Raji (cell line): ENCODE measurements around the gene TRAPPC2.

ENCODE experiments used
- POLR2A ChIP-seq: IDR thresholded peaks from 2 replicates; pipeline ENCODE4 v1.6.1; 2011; ENCODE audit warnings: low read depth, low read length, control low read depth; ENCODE audit not compliant: insufficient read depth

TRAPPC2 gene

GRCh38 chrX:13755254-13755653 is 20.8 kb upstream of the TRAPPC2 start:
- no peak for TF ChIP-seq POLR2A

GRCh38 chrX:13754765-13755164 is 20.3 kb upstream of the TRAPPC2 start:
- TF ChIP-seq POLR2A, result no peak

DNA sequence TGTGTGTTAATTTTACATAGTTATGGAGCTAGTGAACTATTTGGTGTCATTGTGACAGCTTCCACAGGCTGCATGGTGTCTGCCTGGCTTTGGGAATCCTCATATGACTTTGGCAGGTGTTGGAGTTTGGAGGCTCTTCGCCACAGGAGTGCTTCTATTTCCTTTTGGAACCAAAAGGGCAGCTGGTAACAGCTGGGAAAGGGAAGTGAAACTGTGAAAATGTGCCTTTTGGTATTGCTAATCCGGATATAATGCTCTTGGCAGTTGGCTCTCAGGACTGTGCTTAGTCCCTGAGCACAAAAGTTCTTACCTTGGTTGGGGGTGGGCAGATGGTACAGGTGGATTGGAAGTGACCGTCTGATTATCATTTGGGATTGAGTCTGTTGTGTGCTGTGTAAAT is 18.2 kb upstream of the TRAPPC2 start:
- no peak for TF ChIP-seq POLR2A

GRCh38 chrX:13752141-13752540 is 17.7 kb upstream of the TRAPPC2 start:
- no peak for TF ChIP-seq POLR2A

DNA sequence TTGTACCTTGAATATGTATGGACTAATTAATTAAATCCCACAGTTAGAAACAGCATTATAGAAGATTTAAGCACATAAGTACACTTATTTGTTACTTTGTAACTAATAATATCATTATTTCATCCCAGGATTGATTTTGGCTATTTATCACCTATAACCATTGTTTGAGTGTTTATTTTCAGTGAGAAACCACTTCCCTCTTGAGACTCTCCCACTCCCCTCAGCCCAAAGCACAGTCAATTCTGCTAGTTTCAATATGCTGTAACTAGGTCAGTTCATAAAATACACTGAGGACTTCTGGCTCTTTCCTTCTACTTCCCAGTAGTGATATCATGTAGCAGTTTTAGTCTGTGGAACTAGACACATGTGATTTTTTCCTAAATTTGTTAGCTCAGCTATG is 16.4 kb upstream of the TRAPPC2 start:
- TF ChIP-seq POLR2A, result no peak

DNA sequence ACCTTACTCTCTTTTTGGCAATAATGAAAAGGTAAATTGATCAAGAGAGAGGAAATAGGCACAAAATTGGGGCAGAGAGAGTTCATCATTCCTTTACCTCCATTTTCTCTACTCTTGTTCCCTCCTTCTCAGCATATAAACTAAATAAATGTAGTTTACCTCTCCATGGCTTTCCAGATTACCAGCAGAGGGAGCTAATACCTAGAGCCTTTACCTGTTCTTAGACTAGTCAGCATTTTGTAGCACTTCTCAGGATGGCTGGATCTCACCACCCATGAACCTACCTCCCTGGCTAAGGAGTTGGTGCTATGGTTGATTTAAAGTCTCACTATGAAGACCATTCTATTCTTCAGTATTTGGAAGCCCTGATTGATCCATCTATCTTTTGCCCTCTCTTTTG is 15.8 kb upstream of the TRAPPC2 start:
- no peak for TF ChIP-seq POLR2A

DNA sequence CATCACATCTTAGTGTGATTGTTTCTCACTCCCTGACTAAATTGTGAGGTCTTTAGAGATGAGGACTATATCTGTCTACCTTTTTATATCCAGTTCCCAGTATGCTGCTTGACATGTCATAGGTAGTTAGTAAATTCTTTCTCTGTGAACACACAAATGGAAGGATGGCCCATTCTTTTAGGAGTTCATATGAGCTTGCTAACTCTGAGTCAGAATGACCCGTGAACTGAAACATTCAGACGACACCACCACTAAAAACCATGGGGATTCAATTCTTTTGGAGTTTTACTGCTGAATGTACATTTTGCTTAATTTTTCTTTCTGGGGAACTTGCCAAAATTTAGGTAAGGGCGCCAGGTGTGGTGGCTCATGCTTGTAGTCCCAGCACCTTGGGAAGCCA is 14.1 kb upstream of the TRAPPC2 start:
- no peak for TF ChIP-seq POLR2A

DNA sequence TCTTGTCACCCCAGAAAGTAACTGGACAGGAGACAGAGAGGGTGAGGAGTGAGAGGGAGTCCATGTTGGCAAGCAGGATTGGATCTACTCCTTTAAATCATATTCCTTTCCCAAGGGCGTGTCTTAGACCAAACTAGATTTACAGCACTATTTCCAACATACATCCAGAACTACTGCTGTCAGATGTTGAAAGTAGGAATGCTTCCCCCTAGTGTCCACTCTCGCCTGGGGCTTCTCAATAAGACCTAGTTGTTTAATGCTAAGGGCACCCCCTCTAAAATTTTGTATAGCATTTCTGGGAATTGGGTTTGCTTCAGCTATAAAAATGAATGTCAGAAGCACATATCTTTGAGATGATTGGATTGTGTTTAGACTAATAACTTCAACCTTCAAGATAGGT is 13.4 kb upstream of the TRAPPC2 start:
- TF ChIP-seq POLR2A, result no peak

GRCh38 chrX:13742397-13743176 is 8.2 kb upstream of the TRAPPC2 start:
- TF ChIP-seq POLR2A, result peak; percentile 49; the same call in 1 of the 2 replicates

DNA sequence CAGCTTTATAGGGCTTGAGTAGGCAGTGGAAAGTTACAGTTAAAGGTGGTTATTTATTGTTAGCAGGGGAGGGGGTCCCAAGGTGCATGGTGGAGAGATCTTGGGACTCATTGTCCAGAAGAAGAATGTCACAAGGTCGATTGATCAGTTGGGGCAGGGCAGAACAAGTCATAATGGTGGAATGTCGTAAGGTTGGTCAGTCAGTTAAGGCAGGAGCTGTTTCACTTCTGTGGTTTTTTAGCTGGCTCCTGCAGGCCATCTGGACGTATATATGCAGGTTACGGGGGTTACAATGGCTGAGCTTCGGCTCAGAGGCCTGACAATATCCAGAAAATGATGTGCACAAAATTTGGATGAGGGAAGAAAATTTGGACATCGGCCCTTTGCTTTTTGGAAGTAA is 7.3 kb upstream of the TRAPPC2 start:
- TF ChIP-seq POLR2A, result no peak

DNA sequence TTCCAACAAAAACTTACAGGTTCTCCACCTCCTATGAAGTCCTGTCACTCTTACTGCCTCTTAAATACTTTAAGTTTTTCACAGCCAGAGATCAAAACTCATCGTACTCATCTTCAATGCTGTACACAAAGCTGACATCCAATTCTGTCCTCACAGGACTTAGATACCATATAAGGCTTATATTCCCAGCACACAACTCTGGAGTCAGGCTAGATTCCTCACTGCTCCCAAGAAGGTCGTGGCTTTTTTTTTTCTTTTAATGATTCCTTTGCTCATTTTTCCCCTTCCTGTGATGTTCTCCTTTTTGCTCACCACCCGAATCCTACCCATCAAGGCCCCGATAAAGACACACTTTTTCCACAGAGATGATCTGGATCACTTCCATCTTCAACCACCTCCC is 914 bp downstream of the TRAPPC2 start:
- TF ChIP-seq POLR2A, result no peak

GRCh38 chrX:13732246-13733067 is 2.0 kb downstream of the TRAPPC2 start:
- TF ChIP-seq POLR2A, result no peak

DNA sequence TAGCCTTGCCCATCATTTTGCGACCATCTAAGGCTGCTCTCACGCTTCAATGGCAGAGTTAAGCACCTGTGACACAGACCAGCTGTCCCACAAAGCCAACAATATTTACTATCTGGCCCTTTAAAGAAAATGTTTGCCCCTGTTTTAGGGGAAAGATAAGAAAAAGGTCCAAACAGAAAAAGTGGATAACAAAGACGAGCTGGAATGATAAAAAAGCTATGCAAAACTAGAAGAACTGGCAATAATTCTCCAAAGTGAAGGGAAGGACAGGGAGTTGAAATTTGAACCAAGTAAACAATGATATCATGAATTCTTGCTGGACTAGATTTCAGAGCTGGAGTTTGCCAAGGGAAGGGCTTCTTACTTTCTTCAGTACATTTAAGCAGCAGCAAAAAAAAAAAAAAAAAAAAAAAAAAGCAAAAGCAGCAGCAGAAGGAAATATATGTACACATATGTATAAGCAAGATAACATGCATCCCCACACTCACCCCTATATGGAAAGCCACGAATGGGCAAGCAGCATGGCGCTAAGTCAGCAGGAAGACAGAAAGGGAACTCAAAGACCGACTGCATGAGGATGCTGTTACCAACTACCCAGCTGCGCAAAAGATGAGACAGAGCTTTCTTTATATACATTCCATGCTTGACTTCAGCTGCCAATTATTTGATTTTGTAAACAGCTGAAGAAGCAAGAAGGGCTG is 12.5 kb downstream of the TRAPPC2 start:
- no peak for TF ChIP-seq POLR2A

- TF ChIP-seq POLR2A, result no peak
These were observed 13.0 kb downstream of the TRAPPC2 start for GRCh38 chrX:13721371-13721770.

- no peak for TF ChIP-seq POLR2A
These were observed 15.1 kb downstream of the TRAPPC2 start for GRCh38 chrX:13719192-13719856.
